ENCODE measurements around the gene TNRC6C.

GRCh38 chr17:78105551-78105950, 147.0 kb downstream of the TNRC6C start:
- TF ChIP-seq PRDM10 (tag by site-specific recombination; IDR thresholded peaks at IDR 0.05) (no peak), ZNF560 (tag by site-specific recombination; IDR thresholded peaks at IDR 0.05; ENCODE audit: borderline replicate concordance) (no peak), ZNF473 (tag by site-specific recombination; IDR thresholded peaks at IDR 0.05) (no peak)

Data from HEK293 (cell line).